Activated gamma-delta T cell (primary cell): ENCODE data around the gene POC1A.

Experiments used
- DNase-seq: peaks from one replicate; lab custom pipeline; 2025; lab: John Stamatoyannopoulos, UW
- total RNA-seq, 2 donors: gene quantifications; one replicate each; lab custom pipeline; 2026; lab: John Stamatoyannopoulos, UW

Gene POC1A
- 1.7 to 2.7 reads per million in 2 donors for total RNA-seq

DNA sequence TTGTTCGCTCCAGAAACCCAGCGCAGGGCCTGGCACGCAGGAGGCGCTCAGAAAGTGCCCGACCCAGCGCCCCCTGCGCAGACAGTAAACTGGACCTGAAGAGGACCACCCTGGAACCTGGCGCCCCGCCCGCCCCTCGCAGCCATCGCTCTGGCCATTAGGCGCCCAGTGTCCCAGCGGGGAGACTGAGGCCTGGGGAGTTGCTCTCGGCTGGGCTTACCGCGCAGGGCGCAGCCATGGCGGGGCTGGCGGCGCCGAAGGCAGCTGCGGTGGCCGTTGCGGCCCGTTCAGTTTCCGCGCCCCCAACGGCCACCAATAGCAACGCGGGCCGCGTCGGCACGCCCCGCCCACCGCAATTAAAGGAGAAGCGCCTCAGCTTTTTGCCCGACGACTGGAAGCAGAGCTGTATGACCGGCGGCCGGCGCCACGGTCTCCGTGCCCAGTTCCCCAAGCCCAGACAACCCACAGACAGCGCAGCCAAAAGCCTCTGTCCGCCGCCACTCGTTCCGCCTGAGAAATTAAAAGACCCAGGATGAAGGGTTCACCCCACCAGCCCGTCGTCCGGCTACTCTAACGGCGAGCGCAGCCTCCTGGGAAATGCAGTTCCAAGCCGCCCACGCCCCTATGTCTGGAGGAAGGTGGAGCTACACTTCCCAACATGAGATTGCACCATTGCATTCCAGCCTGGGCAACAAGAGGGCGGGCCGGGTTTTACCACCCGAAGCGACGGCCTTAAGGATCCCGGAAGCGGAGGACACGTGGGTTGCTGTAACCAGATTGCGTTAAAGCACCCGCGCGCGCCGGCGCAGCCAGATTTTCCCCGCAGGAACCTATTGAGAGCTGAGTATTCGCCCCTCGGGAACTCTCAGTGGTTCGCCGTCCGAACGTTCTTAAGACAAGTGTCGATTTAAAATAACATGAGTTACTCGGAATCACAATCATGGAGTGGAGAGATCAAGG is at the start of gene POC1A:
Gene POC1A, minus strand, starts transcription at position 289 of the 960 bp plus-strand sequence. Its CDS starts 51 bp downstream, at position 238.
- peak; percentile 64 for DNase-seq

DNA sequence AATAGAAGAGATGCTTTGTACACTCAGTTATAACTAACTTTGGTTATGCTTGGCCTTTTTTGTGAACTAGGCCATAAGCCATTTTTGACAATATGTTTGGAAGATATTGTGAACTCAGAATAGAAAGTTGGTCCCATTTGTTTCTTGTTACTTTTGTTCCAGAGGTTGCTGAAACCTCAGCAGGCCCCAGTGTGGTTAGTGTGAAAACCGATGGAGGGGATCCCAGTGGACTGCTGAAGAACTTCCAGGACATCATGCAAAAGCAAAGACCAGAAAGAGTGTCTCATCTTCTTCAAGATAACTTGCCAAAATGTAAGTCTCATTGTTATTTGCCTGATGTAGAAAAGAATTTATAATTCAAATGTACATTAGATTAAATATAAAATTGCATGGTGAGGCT is 49.5 kb upstream of the POC1A start:
- DNase-seq = no peak

DNA sequence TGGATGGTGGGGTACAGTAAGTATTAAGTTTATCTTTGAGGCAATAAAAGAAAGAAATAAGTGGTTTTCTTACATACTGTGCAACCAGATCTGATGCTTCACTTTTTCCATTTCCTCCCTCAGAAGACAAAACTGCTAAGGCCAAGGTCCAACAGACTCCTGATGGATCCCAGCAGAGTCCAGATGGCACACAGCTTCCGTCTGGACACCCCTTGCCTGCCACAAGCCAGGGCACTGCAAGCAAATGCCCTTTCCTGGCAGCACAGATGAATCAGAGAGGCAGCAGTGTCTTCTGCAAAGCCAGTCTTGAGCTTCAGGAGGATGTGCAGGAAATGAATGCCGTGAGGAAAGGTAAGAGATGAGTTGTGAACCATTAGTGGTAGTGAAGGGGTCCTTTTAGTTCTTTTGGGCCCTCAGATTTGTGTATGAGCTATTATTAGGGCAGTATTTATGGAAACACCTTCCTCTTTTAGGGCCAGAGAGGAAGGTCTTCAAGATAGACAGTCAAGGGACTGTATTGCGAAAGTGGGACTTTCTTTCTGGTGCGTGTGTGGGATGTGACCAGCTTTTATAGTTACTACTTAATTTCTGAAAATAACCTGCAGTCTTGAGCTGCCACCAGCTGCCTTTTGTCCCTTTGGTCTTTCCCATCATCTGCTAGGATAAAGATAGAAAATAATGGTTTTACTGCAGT is 48.3 kb upstream of the POC1A start:
- DNase-seq = no peak

DNA sequence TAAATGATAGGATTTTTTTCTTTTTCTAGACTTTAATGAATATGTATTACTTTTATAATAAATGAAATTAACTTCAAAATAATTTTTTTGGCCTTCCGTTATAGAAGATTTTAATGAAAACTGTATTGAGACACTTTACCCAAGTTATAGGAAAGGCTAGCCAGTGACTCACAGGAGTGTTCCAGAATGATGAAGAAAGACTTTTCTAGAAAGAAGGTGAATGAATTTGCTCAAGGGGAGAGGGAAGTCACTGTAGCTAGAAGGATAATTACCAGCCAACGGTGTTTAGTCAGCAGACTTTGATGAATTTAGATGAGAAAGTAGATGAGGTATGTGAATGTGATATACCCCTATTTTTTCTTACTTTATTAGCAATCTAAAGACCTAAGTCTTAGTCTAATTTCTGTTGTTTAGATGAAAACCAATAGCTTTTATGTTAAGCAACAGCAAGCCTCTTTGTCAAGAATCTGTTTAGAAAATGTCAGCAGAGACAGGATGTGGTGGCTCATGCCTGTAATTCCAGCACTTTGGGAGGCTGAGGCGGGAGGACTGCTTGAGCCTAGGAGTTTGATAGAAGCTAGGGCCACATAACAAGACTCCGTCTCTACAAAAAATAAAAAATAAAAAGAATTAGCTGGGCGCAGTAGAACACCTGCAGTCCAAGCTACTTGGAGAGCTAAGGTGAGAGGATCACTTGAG is 46.9 kb upstream of the POC1A start:
- no peak for DNase-seq

DNA sequence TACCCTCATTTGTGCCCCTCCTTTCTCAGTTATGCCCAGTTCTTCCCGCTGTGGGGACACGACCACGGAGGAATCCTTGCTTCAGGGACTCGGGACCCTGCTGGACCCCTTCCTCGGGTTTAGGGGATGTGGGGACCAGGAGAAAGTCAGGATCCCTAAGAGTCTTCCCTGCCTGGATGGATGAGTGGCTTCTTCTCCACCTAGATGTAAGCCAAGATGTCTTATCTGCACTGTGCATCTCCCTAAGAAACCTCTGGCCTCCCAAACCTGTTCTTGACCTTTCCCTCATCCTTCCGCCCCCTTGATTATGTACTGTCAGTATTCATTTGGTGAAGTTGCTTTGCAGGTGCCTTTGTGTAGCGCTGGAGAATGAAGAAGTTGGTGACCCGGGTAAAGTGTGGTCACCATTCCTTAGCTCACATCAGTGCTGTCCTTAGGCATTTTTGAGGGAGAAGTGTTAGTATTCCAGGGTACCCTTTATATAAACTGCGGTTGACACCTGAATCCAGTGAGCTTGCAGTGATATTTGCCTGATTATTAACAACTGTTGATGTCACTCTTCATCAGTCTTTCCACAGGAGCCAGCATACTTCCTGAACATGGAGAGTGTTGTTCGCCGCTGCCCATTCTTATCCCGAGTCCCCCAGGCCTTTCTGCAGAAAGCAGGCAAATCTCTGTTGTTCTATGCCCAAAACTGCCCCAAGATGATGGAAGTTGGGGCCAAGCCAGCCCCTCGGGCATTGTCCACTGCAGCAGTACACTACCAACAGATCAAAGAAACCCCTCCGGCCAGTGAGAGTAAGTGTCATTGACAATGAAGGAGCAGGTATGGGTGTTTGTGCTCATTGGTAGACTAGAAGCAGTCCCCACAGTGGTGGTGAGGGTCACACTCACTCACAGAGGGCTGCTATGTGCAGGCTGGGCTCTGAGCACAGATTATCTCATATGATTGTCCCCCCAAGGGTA is 44.7 kb upstream of the POC1A start:
- no peak for DNase-seq

DNA sequence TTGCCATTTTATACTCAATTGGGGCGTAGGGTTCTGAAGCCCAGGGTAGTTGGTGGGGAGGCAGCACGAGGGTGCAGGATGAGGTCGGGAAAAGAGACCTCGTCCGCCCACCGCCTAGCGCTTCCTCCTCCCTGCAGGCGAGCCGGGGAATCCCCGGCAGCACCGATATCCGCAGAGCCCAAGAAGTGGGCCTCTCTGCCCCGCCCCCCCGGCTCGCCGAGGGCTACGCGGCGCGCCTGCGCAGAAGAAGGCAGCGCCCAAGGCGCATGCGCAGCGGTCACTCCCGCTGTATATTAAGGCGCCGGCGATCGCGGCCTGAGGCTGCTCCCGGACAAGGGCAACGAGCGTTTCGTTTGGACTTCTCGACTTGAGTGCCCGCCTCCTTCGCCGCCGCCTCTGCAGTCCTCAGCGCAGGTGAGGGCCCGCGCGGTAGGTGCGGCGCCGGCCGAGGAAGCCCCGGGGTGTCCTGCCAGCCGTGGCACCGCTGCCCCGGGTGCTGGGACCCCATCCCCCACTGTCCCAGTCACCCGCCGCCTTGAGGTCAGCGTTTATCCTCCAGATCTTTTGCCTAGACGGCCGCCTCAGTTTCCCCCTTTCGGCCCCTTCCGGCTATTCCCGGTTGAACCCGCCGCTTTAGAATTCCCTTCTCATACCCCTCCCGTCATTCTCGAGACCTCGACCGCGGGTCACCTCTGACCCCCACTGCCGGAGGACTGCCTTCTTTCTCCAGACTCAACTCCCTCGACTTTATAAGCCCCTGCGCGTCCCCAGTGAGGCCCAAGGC is 43.8 kb upstream of the POC1A start, which contains the start of gene ALAS1:
Gene ALAS1, plus strand, starts transcription at position 319 of the 784 bp plus-strand sequence. CDS start 1,082 bp downstream, outside the sequence.
- peak; percentile 87 for DNase-seq

DNA sequence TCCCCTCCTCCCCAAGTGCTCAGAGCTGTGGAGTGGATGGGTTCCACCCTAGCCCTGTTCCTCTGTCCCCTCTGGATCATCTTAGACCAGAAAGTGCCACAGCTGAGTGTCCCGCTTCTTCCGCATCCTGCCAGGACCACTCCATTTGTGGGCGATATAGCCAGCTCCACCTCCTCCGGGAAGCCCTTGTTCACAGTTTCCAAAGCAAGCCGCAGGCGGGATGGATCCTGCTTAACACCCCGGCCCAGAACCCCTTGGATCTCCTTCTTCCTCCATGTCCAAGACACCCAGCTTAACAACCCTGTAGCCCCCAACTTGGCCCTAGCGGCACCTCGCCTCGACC is 43.2 kb upstream of the POC1A start:
- DNase-seq = no peak

DNA sequence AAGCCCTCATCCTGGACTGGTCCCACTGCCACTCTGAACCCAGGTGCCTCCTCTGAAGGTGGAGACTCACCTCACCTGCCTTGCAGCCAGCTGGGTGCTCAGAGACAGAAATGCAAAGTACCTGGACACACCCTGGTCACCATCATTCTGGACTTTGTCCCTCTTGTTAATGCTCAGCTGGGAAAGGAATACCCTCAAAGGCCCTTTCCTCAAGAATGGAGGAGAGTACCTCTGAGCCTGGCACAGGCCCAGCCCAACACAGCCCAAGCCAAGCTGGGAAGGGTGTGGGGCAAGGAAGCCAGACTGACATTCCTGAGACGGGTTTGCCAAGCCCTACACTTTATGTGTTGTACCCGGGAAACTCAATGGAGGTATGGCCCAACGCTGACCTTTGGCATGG is 42.8 kb upstream of the POC1A start:
- DNase-seq = no peak

DNA sequence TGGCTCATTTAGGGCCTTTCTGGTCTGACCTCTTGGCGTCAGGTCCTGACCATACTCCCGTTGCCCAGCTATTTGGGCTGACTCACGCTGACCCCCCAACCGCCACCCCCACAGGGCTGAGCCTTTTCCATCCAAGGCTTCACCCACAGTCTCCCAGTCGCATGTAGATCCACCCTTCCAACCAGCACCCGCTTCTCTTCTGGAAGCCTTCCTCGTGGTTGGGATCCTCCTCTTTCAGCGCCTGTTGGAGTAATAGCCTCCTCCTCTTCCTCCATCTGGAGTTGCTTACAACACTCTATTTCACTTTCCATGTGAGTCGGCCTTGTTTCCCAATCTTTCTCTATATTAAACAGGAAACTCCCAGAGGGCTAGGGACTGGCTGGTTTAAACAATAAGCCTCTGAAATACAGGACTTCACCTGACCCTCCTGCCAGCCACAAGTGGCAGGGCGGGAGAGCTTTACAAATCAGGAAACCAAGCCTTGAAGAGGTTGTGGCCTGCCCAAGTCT is 41.7 kb upstream of the POC1A start:
- no peak for DNase-seq

DNA sequence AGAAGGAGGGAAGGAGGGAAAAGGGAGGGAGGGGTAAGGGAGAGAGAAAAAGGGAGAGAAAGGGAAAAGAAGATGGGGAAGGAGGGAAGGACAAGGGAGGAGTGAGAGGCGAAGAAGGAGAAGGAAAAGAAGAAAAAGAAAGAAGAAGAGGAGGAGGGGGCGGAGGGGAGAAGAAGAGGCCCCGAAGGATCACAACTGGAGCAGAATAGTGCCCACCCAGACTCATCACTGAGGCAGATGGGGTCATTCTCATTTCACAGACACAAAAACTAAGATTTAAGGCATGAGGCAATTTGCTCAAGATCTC is 41.0 kb upstream of the POC1A start:
- no peak for DNase-seq

DNA sequence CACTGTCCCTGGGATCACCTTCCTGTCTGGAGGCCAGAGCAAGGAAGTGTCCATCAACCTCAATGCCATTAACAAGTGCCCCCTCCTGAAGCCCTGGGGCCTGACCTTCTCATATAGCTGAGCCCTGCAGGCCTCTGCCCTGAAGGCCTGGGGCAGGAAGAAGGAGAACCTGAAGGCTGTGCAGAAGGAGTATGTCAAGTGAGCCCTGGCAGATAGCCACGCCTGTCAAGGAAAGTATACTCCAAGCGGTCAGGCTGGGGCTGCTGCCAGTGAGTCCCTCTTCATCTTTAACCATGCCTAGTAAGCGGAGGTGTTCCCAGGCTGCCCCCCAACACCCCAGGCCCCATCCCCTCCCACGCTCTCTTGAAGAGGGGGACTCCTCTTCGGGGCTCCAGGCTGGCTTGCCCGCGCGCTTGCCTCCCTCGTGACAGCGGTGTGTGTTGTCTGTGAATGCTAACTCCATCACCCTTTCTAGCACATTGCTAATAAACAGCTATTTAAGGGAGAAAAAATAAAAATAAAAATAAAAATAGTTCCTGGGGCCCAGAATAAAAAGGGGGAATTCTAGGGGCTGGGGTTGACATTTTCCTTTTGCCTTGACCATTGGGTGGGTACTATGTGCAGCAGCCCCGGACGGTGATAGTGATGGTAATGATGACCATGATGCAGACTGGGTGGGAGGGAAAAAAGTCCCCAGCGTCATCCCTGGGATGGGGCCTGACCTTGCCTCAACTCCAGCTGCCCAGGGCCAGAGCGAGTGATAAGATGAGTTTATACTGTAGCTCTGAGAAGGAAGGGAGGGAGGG is 40.5 kb upstream of the POC1A start:
- no peak for DNase-seq

DNA sequence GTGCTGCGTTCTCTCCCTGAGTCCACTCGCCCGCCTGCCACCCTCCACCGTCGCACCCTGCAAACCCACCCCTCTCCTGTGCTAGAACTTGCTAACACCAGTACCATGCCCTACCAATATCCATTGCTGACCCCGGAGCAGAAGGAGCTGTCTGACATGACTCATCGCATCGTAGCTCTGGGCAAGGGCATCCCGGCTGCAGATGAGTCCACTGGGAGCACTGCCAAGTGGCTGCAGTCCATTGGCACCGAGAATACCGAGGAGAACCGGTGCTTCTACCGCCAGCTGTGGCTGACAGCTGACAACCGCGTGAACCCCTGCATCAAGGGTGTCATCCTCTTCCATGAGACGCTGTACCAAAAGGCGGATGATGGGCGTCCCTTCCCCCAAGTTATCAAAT is 38.8 kb upstream of the POC1A start:
- no peak for DNase-seq

DNA sequence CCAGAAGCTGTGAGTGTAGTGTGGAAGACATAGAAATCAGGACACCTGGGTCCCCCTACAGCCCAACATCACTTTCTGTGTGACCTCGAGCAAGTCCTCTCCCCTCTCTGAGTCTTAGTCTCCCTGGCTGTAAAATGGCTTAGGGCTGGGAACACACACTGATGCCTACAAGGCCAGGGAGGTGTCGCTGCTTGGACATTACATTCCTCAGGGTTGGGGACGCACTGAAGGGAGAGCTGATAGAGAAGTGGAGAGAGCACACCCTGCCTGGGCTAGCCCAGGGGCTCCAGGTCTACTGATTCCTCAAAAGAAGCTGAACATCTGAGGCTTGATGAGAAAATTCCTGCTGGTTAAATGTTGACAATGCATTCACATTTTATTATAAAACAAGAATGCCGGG is 37.4 kb upstream of the POC1A start:
- no peak for DNase-seq

DNA sequence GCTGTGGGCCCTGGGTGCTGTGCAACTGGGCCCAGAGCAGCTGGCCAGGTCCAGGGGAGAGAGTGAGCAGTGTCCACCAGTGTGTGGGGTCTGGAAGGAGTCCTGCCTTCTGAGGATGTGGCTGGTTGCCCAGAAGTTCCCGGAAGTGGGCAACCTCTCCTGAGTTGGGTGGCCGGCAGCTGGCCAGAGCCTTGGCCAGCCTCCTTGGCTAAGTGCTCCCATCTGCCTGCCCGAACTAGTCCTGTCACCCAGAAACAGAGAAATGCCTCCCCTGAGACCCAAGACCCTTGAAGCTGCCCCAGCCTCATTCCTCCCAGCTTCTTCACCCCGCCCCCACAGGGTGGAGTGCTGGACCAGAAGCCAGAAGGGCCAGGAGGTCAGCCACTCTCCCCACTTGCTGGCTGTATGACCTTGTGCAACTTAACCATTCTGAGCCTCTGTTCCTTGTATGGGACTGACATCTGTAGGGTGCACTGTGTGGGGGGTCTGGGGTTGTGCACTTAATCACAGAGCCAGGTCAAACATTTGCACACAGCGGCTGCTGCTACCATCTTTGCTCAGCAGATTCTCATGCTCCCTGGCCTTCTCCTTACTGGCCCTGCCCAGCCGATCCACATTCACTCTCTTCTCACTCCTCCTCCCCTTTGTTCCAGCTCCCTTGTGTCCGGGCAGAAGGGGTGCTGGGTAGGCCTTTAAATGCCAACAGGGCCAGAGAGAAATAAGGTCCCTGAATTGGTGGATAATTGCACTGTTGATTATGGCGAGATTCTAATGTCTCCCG is 36.3 kb upstream of the POC1A start:
- DNase-seq = no peak

DNA sequence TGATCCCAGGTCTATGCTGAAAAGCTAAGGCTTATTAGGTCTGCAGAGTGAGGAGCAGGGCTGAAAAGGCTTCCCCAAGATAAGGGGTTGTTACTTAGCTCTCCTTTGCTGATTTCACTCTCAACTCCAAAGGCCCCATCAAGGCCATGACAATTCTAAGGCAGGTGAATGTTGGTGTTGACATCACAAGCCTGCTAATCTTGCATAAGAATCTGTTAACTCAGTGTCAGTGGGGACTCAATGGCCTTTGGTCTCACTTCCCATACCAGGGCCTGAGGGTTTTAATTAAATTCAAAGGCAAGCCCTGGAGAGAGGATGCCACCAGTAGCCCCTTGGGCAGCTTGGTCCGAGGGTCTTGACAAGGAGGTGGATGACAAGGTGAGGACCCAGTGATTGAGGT is 34.3 kb upstream of the POC1A start:
- DNase-seq = no peak

DNA sequence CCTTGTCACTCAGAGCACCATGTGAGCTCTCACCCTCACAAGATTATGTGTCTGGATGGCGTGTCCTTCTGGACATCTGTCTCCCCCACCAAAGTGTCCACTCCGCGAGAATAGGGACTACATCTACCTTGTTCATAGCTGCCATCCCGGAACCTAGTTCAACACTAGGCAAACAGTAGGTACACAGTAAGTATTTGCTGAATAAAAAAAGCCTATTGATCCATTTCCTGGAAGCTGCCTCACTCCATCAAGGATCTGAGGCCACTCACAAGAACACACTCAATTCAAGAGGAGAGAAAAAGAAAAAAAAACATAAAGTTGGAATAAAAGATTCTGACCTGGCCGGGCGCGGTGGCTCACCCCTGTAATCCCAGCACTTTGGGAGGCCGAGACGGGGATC is 32.5 kb upstream of the POC1A start:
- DNase-seq = no peak

DNA sequence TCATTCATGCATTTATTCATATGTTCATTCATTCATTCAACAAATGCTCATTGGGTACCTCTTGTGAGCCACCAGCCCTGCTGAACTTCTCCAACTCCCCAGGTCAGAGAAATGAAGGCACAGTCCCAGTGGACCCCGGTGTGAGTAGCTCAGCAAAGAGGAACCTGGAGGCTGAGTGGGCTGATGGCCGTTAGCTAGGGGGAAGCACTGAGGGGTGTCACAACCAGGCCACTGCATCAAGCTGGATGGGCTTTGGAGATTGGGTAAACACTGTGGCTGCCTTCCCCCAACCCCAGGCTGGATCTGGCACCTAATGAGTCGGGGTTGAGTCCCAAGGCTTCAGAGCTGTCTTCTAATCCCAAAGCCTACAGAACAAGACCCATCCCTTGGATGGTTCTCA is 31.6 kb upstream of the POC1A start:
- DNase-seq = no peak

DNA sequence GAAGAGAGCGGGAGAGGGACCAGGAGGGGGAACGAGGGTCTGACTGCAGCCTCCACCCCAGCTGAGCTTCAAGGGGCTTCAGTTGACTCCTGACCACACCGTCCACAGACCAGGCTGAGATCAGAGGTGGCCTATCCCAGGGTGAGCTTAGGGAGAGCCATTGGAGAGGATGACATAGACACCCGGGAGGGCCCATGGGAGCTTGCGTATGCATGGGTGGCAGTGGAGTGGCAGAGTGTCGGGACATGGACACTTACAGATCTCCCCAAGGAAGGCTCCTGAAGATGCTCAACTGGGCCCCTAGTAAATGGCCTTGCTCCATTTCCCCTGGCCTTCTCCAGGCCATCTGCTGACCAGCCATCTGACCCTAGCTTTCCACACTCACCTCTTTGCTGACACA is 31.1 kb upstream of the POC1A start:
- no peak for DNase-seq

DNA sequence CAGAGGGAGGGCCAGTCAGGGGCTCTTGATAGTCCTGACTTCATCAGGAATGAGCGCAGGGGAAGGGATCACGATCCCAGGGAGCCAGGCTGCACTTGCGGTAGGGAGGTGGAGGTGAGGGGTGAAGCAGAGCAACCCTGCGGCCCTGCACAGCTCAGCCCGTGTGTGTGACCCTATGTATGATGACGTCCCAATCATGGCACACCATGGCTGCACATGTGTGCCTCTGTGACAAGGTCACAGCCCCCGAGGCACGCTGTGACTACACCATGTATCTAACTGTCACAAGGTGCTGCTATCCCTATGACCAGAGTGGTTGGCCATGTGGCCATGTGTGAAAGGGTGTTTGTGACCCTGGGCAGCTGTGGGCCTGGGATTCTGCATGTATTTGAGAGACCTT is 30.5 kb upstream of the POC1A start:
- no peak for DNase-seq
